ENCODE results near the gene DHX36. TPM values are rescaled to one million over a fixed set of nuclear protein-coding genes. Genes with fewer than 3 reads are reported as not detected.

Gene DHX36
- total RNA-seq, 1 experiment from 2014 or later, result 37.1 TPM

- no peak for DNase-seq (ENCODE audit: extremely low read depth, low read depth)
These were observed 39.1 kb downstream of the DHX36 start for GRCh38 chr3:154285221-154285620.

GRCh38 chr3:154280161-154280560, 44.1 kb downstream of the DHX36 start:
- no peak for DNase-seq (ENCODE audit: extremely low read depth, low read depth)

DNA sequence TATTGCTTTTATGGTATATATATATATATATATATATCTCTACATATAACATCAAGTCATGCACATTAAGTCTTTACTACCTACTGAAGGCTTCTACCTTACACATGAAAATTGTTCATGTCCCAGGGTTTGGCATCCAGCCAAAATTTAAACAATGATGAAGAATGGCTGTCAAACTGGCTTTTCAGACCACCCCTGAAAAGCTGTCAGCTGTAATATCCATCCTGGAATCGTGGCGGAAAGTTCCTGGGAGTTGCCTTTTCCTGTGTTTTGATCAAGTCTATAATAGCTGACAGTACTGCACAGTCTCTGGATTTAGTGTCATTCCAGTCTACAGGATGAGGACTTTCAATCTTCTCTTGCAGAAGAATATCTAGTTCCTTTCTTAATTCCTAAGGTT, 48.3 kb downstream of the DHX36 start:
- DNase-seq (ENCODE audit: extremely low read depth, low read depth), result no peak

GRCh38 chr3:154275292-154275691, 49.0 kb downstream of the DHX36 start:
- DNase-seq (ENCODE audit: extremely low read depth, low read depth), result no peak

DNA sequence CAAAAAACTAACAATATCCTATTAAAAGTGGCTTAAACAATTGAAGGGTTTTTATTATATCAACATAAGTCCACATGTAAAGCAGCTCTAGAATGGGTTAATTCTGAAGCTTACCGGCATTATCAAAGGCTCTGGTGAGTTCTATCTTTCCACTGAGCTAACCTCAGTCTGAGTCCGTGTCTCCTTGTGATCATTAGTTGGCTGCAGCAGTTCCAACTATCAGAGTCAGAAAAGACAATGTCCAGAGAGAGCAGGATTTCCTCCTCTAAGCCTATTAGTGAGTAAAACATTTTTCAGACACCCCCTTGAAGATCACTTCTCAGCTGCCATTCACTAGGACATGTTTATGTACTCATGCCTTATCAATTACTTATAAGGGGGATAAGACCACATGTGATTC, 49.9 kb downstream of the DHX36 start:
- DNase-seq (ENCODE audit: extremely low read depth, low read depth), result no peak

- no peak for DNase-seq (ENCODE audit: extremely low read depth, low read depth)
These were observed 50.9 kb downstream of the DHX36 start for GRCh38 chr3:154273381-154273780.

DNA sequence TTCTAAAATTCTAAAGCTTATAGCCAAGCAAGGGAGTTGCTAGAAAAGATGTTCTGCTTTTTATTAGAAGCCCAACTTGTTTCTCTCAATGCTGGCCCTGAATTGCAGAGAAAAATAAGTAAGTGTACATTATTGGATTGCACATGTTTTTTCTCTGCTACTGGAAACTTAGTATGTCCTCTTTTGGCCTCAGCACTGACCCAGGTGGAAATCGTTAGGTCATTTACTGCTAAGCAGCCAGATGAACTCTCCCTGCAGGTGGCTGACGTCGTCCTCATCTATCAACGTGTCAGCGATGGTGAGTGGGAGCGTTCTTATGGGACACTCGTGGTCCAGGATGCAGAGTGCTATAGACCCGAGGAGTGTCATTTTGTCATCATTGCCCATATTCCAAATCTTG, 69.8 kb downstream of the DHX36 start:
- no peak for DNase-seq (ENCODE audit: extremely low read depth, low read depth)

DNA sequence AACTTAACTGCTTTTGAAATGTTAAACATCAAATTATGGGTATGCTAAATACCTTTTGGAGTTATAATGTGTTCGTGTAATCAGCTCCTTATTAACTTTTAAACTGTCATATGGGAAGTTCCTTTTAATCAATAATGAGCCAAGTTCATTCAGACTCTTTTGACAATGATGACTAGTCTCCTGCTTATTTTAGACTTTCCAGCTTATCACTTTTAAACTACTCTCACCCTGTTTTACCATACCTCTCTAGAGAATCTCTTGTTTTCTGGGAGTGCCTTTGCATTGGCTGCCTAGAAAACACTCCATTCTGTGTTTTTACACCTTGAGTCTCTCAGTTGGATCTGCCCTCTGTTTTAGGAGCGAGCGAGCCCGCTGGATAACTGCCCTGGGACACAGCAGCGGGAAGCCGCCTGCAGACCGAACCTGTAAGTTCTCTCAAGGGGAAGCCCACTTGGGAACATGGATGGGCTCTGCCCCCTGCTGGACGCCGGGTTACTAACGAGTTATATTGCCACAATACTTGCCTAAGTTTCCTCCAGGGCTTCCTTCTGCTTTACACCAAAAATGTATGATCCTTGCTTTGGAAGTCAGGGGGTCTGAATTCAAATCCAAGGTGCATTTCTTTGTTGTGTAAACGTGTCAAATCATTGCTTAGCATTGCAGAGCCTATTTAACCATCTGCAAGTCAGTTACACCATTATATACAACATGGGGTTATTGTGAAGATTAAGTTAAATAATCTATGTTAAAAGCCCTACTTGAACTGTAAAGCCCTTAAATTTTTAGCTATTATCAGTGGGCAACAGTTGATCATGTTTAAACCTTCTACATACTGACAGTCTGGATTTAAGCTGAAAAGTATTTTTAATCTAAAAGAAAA, 71.3 kb downstream of the DHX36 start:
- peak; percentile 76 for DNase-seq (ENCODE audit: extremely low read depth, low read depth)

DNA sequence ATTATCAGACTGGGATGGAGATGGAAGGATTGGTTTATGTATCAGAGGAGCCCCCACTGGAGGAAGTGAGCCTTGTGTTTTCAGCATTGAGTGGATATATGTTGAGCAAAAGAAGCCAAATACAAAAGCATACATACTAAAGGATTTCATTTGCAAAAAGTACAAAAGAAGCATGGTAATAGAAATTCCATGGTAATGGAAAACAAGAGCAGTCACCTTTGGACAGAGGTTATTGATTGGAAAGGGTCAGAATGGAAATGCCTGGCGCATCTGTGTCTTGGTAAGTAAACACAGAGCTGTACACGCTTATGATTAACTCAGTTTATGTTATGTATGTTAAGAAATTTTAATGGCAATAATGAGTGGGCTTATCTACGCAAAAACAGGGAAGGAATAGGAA, 72.7 kb downstream of the DHX36 start:
- no peak for DNase-seq (ENCODE audit: extremely low read depth, low read depth)

DNA sequence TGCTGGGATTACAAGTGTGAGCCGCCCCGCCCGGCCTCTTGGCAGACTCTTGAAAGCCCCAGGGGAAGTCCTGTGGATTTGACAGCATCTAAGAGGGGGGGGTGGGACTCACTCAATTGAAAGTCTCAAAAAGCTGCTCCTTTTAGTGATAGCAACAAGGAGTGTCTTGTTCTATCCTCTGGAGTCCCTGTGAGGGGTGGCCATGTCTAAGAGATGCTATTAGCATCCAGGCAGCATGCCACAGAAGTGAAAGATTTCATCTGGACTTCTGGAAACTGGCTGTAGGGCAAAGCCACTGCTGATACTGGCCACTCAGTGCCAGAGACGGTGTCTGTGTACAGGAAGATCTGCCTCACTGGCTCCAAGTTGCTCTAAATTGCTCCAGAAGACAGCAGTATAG, 74.0 kb downstream of the DHX36 start:
- DNase-seq (ENCODE audit: extremely low read depth, low read depth), result no peak

- DNase-seq (ENCODE audit: extremely low read depth, low read depth), result no peak
These were observed 76.4 kb downstream of the DHX36 start for GRCh38 chr3:154247806-154248415.

DNA sequence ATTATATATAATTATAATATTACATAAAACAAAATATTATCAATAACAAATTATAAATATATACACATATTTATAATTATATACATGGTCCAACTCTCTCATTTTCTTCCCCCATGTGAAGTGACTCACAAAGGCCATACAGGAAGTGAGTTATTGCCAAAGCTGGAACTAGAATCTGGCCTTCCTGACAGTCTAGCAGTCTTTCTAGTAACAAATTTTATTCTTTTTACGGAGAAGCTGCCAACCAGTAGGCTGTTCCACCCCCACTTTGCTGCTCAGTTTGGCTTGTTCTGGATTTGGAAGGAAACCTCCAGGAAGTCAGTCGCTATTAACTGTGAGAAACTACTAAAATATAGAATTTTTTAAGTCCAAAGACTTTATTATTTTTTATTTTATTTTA, 79.6 kb downstream of the DHX36 start:
- DNase-seq (ENCODE audit: extremely low read depth, low read depth), result no peak

GRCh38 chr3:154243353-154243752, 80.9 kb downstream of the DHX36 start:
- DNase-seq (ENCODE audit: extremely low read depth, low read depth), result no peak

GRCh38 chr3:154242766-154243165, 81.5 kb downstream of the DHX36 start:
- DNase-seq (ENCODE audit: extremely low read depth, low read depth), result no peak

DNA sequence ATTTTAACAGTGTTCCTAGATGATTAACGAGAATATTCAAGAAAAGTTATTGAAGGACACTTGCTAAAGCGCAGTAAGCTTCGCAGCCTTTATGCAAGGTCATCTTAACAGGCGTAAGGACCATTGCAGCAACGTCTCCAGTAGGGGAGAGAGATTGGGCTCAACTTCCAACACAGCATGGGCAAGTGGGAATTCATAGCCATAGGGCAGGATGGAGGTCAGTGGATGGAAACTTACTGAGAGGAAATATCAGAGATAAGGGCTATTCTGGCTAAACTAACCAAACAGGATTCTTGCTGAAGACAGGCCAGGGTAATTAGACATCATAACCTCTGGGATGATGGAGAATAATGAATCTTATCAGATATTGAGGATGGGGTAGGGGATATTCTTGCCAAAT, 82.8 kb downstream of the DHX36 start:
- no peak for DNase-seq (ENCODE audit: extremely low read depth, low read depth)

DNA sequence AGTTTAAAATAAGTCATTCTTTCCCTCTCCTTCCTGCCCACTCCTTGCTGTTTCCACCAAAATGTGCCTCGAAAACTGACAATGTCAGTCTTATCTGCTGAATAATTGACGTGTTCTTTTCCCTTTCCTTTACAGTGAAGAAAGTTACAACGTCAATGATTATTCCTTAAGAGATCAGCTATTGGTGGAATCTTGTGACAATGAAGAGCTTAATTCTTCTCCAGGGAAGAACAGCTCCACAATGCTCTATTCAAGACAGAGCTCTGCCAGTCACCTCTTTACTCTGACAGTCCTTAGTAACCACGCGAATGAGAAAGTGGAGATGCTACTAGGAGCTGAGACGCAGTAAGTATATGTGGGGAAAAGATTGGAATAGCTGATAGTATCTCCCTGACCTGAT, 84.1 kb downstream of the DHX36 start:
- DNase-seq (ENCODE audit: extremely low read depth, low read depth), result no peak

DNA sequence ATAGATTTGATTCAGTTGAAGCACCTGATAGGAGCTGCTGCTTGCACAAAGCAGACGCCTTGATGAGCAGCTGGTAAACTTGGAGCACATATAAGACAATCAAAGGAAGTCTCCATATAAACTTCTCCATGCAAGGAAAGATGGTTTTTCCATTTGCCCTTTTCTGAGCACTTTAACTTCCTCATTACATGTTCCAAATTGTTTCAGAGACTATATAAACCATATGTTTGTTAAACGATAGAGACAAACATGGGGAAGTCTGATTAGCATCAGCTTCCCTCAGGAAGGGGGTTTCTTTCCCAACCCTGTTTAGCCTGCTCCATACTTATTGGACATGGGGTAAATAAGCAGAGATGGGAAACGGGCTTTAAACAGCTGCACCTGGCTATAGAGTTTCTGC, 88.0 kb downstream of the DHX36 start:
- DNase-seq (ENCODE audit: extremely low read depth, low read depth), result no peak

DNA sequence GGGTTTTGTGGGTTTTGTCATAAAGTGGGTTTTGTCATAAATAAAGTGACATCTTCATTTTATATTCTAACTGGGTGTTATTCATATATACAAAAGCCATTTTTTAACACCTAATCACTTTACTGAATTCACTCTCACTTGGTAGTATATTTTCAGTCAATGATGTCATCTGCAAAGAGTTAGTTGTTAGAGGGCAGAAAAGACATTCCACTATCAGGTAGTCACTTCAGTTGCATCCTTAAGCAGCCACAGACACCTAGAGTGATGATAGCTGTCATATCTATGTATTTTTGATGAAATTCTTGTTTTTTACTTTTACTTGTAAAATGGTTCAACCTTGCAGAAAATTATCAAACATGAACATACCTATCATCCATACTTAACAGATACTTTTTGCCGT, 89.0 kb downstream of the DHX36 start:
- DNase-seq (ENCODE audit: extremely low read depth, low read depth), result no peak

DNA sequence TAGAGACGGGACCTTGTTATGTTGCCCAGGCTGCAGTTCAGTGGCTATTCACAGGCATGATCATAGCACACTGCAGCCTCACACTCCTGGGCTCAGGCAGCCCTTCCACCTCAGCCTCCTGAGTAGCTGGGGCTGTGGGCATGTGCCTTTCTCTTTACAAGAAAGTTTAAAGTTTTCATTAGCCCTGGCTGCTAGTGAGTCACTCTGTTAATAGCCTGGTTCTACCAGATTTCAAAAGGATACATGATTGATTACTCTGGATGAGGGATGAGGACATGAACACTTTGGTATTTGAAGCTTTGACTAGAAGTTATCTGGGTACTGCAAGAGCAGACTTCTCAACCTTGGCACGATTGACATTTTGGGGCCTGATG, 95.1 kb downstream of the DHX36 start:
- no peak for DNase-seq (ENCODE audit: extremely low read depth, low read depth)

DNA sequence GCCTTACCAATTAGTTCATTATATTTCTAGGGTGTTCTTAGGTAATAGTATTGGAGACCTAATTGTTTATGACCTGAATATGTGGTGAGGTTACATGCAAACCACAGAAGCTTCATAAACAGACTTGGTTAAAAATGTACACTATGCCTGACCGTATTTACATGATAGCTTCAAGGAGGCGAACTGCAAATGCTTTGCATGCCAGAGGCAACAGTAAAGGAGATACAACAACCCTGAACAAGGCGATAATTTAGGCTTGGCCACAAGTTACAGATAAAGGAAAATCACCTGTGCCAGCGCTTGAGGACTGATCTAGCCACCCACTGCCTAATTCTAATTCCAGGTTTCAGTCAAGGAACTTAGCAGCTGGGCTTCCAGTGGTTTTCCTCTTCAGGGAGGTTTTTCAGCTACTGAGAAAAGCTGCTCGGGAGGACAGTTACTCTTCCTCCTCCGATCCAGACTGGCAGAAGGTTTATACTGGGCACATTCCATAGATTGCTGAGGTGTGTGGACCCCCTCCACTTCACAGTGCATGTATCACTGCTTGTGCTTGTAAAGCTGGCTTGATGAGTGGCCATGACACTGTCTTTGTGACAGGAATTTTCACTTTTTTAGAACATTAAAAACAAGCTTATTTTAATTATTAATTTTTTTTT, 95.6 kb downstream of the DHX36 start:
- DNase-seq (ENCODE audit: extremely low read depth, low read depth), result no peak

DNA sequence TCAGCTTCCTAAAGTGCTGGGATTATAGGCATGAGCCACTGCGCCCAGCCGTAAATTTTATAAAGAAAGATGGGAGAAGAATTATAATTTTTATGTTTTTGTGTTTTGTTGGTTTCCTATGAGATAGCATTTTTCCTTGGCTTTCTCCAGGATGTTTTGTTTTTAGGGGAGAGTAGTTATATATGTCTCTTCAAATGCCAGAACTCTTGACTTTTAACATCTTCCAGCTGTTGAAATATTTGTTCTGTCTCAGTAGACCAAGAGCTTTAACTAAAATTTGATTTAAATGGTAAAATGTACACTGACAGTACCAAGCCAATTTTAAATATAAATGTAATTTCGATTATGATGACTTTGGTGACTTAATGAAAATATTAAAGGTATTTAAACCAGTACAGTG, 96.8 kb downstream of the DHX36 start:
- DNase-seq (ENCODE audit: extremely low read depth, low read depth), result no peak

GRCh38 chr3:154225536-154225935, 98.8 kb downstream of the DHX36 start:
- DNase-seq (ENCODE audit: extremely low read depth, low read depth), result no peak
